Measurements from ENCODE around the gene LMO2.
A peak's percentile ranks its signal among the peaks of the same experiment; 100 is the strongest.

The LMO2 gene

DNA sequence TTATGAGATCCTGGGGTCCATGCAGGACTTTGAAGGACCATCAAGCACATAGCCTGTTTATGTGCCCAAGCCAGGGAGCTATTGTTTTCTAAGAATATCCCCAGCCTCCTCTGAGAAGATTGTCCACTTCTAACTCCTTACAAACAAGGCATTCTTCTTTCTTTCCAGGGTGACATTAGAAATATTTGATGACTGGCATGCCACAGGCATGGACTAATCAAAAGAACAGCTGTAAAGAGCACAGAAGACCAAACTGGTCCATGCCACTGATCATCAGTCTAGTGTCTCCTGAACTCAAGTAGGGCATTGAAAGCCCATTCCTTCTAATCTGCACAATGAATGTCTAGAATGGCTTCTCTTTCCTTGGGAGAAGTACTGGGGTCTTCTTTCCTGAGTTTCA is 24.9 kb upstream of the LMO2 start:
- no peak for DNase-seq (ENCODE audit: low read depth, low spot score)
- no peak overlapping the region for H3K27ac ChIP-seq

DNA sequence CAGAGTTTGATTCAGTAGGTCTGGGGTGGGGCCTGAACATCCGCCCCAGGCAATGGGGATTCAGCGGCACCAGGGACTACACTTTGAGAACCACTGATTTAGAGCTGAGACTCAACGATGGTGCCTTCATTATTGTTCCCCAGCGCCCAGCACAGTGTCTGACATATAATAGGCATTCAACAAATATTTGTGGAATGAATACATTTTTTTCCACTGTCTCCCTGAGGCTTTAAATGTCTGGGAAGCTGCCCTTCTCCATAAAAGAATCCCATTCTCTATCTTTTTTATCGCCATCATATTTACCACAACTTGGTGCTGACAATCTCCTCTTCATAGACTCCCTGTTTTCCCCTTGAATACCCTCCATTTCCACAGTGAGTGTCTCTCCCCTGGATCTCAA is 23.6 kb upstream of the LMO2 start:
- no peak overlapping the region for H3K27ac ChIP-seq
- DNase-seq (ENCODE audit: low read depth, low spot score), result no peak

GRCh38 chr11:33913991-33914390 is 22.1 kb upstream of the LMO2 start:
- no peak overlapping the region for H3K27ac ChIP-seq
- DNase-seq (ENCODE audit: low read depth, low spot score), result no peak

- peak; percentile 75 for DNase-seq (ENCODE audit: low read depth, low spot score)
- H3K27ac ChIP-seq, result no peak overlapping the region
Observed at GRCh38 chr11:33912405-33913361, 20.8 kb upstream of the LMO2 start.

GRCh38 chr11:33910958-33911339 is 19.1 kb upstream of the LMO2 start:
- no peak overlapping the region for H3K27ac ChIP-seq
- no peak for DNase-seq (ENCODE audit: low read depth, low spot score)

DNA sequence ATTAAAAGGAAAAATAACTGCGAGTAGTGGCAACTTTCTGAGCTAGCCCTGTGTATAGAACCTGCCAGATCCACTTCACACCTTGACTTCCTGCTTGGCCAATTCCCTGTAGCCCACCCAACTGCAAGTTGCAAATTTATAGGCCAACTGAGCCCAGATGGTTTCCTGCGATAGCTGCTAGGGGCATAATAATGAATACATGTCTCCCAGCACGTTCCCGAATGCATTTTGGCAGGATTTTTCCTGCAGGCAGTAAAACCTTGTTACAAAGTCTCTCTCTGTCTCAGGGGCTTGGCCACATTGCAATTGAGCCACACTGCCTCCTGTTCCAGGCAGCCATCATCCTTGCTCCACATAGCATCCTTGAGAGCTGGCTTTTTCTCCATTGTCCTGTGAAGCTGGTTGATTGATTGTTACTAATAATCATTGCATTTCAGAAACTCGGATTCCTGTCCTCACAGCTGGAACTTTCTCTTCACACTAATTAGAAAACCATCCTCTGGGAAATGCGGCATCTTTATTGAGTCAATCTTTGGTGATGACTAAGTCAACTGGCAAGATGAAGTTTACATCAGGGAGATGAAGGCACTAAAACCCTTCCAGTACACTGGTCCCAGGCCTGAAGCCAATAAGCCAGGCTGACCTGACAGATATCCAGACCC is 18.6 kb upstream of the LMO2 start:
- no peak for DNase-seq (ENCODE audit: low read depth, low spot score)
- H3K27ac ChIP-seq, result no peak overlapping the region

DNA sequence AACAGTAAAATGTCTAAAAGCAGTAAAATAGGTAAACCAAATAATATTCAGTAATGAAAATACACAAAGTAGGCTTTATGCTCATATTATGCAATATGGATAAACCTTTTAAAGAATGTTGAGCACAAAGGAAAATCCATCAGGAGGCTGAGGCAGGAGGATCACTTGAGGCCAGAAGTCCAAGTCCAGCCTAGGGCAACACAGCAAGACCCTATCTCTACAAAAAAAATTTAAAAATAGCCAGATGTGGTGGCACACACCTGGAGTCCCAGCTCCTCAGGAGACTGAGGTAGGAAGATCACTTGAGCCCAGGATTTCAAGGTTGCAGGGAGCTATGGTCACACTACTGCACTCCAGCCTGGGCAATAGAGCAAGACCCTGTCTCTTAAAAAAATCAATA is 17.7 kb upstream of the LMO2 start:
- DNase-seq (ENCODE audit: low read depth, low spot score), result no peak
- no peak overlapping the region for H3K27ac ChIP-seq

DNA sequence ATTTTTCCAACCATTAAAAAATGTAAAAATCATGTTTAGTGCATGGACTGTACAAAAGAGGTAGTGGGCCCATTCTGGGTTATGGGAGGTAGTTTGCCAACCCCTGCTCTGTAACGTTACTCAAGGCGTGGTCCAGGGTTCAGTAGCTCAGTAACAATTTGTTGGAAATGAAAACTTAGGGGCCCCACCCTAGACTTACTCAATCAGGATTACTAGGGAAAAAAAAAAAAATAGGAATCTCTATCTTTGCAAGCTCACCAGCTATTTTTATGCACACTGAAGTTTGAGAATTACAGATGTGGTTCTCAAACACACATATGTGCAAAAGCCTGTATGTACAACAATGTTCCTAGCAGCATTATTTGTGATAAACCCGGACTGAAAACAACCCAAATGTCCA is 17.3 kb upstream of the LMO2 start:
- H3K27ac ChIP-seq, result no peak overlapping the region
- DNase-seq (ENCODE audit: low read depth, low spot score), result no peak

DNA sequence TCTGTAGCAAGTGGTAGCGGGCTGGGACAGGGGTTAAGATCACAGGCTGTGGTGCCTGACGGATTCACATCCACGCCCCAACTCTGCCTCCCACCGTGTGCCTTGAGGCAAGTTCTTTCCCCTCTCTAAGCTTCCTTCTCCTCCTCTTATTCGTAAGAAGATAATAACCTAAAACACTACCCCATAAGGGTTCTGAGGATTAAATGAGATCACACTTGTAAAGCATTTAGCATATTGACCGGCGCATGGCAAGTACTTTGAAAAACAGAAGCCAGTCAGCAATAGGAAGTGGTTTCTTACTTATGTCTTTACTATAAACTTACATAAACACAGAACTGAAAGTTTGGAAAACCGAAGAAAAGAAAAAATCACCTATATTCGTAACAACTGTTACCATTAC is 15.5 kb upstream of the LMO2 start:
- DNase-seq (ENCODE audit: low read depth, low spot score), result no peak
- no peak overlapping the region for H3K27ac ChIP-seq

DNA sequence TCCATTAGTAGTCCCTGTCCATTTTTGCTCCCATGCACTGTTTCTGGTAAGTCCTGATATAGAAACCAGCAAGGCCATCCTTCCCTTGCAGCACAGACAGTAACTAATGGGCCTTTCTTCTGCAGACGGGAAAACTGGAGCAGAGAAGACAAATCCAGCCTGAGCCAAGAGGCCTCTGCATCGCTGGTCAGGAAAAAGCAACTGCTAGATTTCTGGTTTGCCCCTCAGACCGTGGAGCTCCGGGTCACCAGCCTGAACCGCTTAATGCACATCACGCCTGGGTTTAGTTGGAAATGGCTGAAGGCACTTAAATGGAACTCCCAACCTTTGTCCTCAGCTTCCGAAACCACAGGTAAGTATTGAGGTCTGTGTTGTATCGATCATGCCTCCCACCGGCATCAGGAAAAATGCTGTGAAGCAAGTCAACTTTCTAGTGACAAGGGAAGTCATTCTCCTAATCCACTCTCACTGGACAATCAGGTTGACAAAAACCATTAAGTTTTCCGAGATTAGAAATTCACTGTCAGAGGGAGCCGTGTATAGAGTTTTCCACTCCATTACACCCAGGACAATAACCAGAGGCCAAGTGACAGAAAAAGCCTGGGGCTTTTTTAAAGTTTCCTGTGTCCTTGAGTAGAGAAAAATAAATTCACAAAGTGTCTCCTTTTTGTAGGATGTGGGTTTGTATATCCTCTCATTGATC is 14.8 kb upstream of the LMO2 start:
- no peak for DNase-seq (ENCODE audit: low read depth, low spot score)

DNA sequence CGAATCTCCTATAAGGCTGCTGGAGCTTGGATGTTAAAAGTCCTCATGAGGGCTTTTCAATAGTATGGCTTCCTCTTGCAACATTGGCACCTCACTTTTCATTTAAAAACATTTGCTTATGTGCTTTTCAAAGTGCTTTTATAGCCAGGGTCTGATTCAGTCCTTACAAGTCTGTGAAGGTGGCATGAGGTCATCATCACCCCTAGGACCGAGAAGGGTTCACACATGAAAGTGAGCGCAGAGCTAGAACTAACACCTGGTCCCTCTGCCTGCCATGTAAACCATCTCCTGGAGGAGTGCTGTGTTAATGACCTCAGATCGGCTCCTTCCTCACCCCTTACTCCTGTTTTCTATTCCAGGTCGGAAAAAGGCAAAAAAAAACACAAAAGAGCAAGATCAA is 12.2 kb upstream of the LMO2 start:
- no peak overlapping the region for H3K27ac ChIP-seq
- DNase-seq (ENCODE audit: low read depth, low spot score), result no peak

More for the DNA sequence above, 14.8 kb upstream of the LMO2 start:
- no peak overlapping the region for H3K27ac ChIP-seq

GRCh38 chr11:33900159-33900840 is 8.4 kb upstream of the LMO2 start:
- no peak overlapping the region for H3K27ac ChIP-seq
- no peak for DNase-seq (ENCODE audit: low read depth, low spot score)

DNA sequence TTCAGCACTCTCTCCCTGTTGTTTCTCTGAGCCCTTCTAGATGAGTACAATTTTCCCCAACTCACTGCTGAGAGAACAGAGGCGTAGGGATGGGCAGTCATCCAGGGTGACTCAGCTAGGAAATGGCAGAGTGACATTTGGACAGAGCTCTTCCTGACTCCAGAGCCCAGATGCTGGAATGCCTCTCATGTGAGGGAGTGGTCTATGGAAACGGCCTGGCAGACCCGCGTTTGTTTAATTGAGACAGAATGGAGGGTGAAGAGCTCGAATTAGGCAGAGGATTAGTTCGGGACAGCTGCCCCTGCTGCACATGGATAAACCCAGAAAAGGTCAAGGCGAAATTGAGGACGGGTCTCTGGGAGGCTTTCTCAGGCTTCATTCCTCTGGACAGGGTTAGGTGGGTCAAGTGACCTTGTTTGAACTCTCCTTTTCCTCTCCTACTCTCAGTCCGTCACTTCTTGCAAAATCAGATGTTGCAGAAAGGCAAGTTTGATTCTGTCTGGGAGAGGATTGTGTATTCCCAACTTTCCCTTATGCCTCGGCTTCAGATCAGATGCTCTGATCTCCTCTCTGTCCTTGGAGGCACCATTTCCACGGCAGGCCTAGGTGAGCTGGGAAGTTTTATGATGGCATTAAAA is 7.6 kb upstream of the LMO2 start:
- H3K27ac ChIP-seq, result no peak overlapping the region

GRCh38 chr11:33898957-33899356 is 7.1 kb upstream of the LMO2 start:
- no peak overlapping the region for H3K27ac ChIP-seq
- no peak for DNase-seq (ENCODE audit: low read depth, low spot score)

More for the DNA sequence above, 7.6 kb upstream of the LMO2 start:
- DNase-seq (ENCODE audit: low read depth, low spot score), result no peak

GRCh38 chr11:33897761-33898375 is 6.0 kb upstream of the LMO2 start:
- H3K27ac ChIP-seq, result peak overlapping the region; percentile 27
- no peak for DNase-seq (ENCODE audit: low read depth, low spot score)

- DNase-seq (ENCODE audit: low read depth, low spot score), result no peak
- peak overlapping the region; percentile 27 for H3K27ac ChIP-seq
Observed at GRCh38 chr11:33896911-33897310, 5.0 kb upstream of the LMO2 start.

DNA sequence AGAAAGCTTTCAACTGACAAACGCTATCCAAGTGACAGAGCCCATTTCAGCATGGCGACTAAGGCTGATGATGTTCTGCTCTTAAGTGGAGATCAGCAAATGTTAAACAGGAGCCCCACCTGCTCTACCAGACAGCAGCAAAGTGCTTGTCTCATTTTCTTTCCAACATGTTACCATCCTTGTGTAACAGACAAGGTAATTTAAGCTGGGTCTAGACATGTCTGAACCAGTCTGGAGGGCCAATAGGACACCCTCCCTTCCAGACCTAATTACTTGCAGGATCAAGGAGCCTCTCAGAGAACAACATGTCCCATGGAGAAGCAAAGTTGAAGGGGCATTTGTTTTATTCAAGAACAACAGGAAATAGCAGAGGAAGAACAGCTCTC is 3.9 kb upstream of the LMO2 start:
- DNase-seq (ENCODE audit: low read depth, low spot score), result no peak
- H3K27ac ChIP-seq, result no peak overlapping the region

DNA sequence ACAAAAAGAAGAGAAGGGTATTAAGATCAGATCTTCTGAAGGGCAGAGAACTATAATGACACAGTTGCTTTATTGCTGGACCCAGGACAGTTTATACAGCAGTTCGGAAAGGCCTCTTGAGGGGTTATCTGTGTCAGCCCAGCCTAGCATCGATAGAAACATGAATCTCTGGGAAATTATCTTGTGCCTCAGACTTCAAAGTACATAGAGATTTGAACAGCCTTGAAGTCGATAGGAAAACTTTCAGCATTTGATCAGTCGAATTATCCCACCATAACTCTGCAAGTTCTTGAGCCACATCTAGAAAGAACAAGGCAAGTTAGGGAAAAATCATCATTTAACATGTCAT is 2.5 kb upstream of the LMO2 start:
- DNase-seq (ENCODE audit: low read depth, low spot score), result no peak
- H3K27ac ChIP-seq, result no peak overlapping the region

- H3K27ac ChIP-seq, result no peak overlapping the region
- DNase-seq (ENCODE audit: low read depth, low spot score), result no peak
Observed at GRCh38 chr11:33893711-33894397, 2.0 kb upstream of the LMO2 start.
